Testis (tissue), 3 donors: ENCODE data around the gene SMTNL2. TPM values are rescaled to one million over a fixed set of nuclear protein-coding genes. Genes with fewer than 3 reads are reported as not detected.

Experiments
- DNase-seq: peaks from one replicate; pipeline ENCODE4 v3.0.0-alpha.2; 2019
- H3K27ac ChIP-seq, 2 donors: fragments of 200-600 bp; sonication (generic); one replicate each; pipeline ENCODE4 v1.5.1; 2019
- H3K27me3 ChIP-seq: fragments of 200-600 bp; sonication (generic); one replicate; pipeline ENCODE4 v1.5.1; 2019
- H3K36me3 ChIP-seq: fragments of 200-600 bp; sonication (generic); one replicate; pipeline ENCODE4 v1.5.1; 2017; ENCODE audit warnings: low read depth; ENCODE audit errors: missing control alignments
- H3K4me1 ChIP-seq: fragments of 200-600 bp; sonication (generic); one replicate; pipeline ENCODE4 v1.5.1; 2019
- H3K4me3 ChIP-seq, 2 donors: fragments of 200-600 bp; sonication (generic); one replicate each; pipeline ENCODE4 v1.5.1; 2017 to 2019
- H3K9me3 ChIP-seq: fragments of 200-600 bp; sonication (generic); one replicate; pipeline ENCODE4 v1.5.1; 2017
- CTCF ChIP-seq, 3 experiments: fragments of 450-650 bp in 2 of 3; fragments of 200-600 bp in 1 of 3; sonication (generic) in 1 of 3; IDR thresholded peaks; one replicate each; pipeline ENCODE4 v1.5.1; 2016 to 2019; ENCODE audit warnings: antibody characterized with exemption in 3 of 3, mild to moderate bottlenecking in 2 of 3, moderate library complexity in 1 of 3
- POLR2A ChIP-seq: fragments of 450-650 bp; IDR thresholded peaks from one replicate; pipeline ENCODE4 v1.6.1; 2017; ENCODE audit warnings: antibody characterized with exemption, mild to moderate bottlenecking, moderate library complexity
- WGBS, 2 donors: methylation state at CpG; one replicate each; pipeline ENCODE4 v1.1.5; 2018; 5-methylcytosine and 5-hydroxymethylcytosine counted together
- intact Hi-C: fragments of 100-400 bp; cut with DNase I; formaldehyde crosslinking; loops from one replicate; pipeline ENCODE4 v1.15.1; 2023; ENCODE audit warnings: low total_unique reads
- polyA plus RNA-seq: library from polyadenylated mRNA; stranded (reverse); fragments of 350-450 nt; fragmentation: Illumina TruSeq; extraction: RNeasy Lipid Tissue Mini Kit (QIAGEN cat#74804); gene quantifications from one replicate; pipeline ENCODE4 v1.2.3, GENCODE V29; 2014; ENCODE audit warnings: low read depth, low replicate concordance; ENCODE audit not compliant: insufficient read depth
- total RNA-seq, 2 donors: library from RNA; depleted of rRNA; stranded (reverse); fragments of >200 nt; gene quantifications; one replicate each; pipeline ENCODE4 v1.2.3, GENCODE V29; 2016

Gene SMTNL2
- total and polyA plus RNA-seq, 3 donors from 2014 or later = 2.6 to 6.9 (median 4.3) TPM

GRCh38 chr17:4585638-4585994 is 1.3 kb downstream of the SMTNL2 start:
- DNase-seq = no peak
- H3K27me3 ChIP-seq = no peaks in the 10 kb centered on the region
- no peak overlapping the region for H3K4me3 ChIP-seq
- intact Hi-C loops = no loop called here
- 84% methylated on average over 7 of the region's 7 CpGs; no CpG with 5 or more reads in 1 of the 2 donors for WGBS, 2 donors
- H3K4me1 ChIP-seq = peaks cover 6% of the 10 kb centered on the region
- no peaks in the 10 kb centered on the region for H3K9me3 ChIP-seq
- no peaks in the 10 kb centered on the region for H3K36me3 ChIP-seq
- no peak for TF ChIP-seq CTCF (IDR thresholded peaks at IDR 0.05)
- TF ChIP-seq POLR2A = no peak
- H3K27ac ChIP-seq = no peak overlapping the region

GRCh38 chr17:4586043-4586442 is 1.7 kb downstream of the SMTNL2 start:
- H3K4me1 ChIP-seq = peaks cover 6% of the 10 kb centered on the region
- no peaks in the 10 kb centered on the region for H3K27me3 ChIP-seq
- no peak overlapping the region for H3K4me3 ChIP-seq
- H3K27ac ChIP-seq = no peak overlapping the region
- no peaks in the 10 kb centered on the region for H3K36me3 ChIP-seq
- WGBS, 2 donors = 83 to 89% methylated on average over 9 of the region's 9 CpGs
- H3K9me3 ChIP-seq = no peaks in the 10 kb centered on the region
- intact Hi-C loops = no loop called here
- no peak for TF ChIP-seq POLR2A
- no peak for TF ChIP-seq CTCF (IDR thresholded peaks at IDR 0.05)
- no peak for DNase-seq

GRCh38 chr17:4587195-4587594 is 2.9 kb downstream of the SMTNL2 start:
- peaks cover 6% of the 10 kb centered on the region for H3K4me1 ChIP-seq
- H3K27me3 ChIP-seq = no peaks in the 10 kb centered on the region
- H3K4me3 ChIP-seq = no peak overlapping the region
- 83 to 97% methylated on average over 4 to 7 of the region's 7 CpGs for WGBS, 2 donors
- no peaks in the 10 kb centered on the region for H3K36me3 ChIP-seq
- intact Hi-C loops = no loop called here
- TF ChIP-seq CTCF (IDR thresholded peaks at IDR 0.05) = no peak
- no peak for TF ChIP-seq POLR2A
- H3K27ac ChIP-seq = no peak overlapping the region
- DNase-seq = no peak
- no peaks in the 10 kb centered on the region for H3K9me3 ChIP-seq

GRCh38 chr17:4587803-4588202 is 3.5 kb downstream of the SMTNL2 start:
- TF ChIP-seq CTCF (IDR thresholded peaks at IDR 0.05) (no peak), POLR2A (no peak)
- 51 to 64% methylated on average over 9 of the region's 9 CpGs for whole genome bisulfite sequencing, 2 donors
- Histone ChIP-seq H3K36me3 (no peaks in the 10 kb centered on the region), H3K27ac (no peak overlapping the region), H3K27me3 (no peaks in the 10 kb centered on the region), H3K9me3 (no peaks in the 10 kb centered on the region), H3K4me1 (peaks cover 6% of the 10 kb centered on the region), H3K4me3 (no peak overlapping the region)
- DNase-seq = no peak
- intact Hi-C loops = no loop called here

GRCh38 chr17:4588391-4588790 is 4.1 kb downstream of the SMTNL2 start:
- peaks cover 6% of the 10 kb centered on the region for H3K4me1 ChIP-seq
- H3K36me3 ChIP-seq = no peaks in the 10 kb centered on the region
- TF ChIP-seq CTCF (IDR thresholded peaks at IDR 0.05) (no peak), POLR2A (no peak)
- H3K27ac ChIP-seq = no peak overlapping the region
- intact Hi-C loops = no loop called here
- no peaks in the 10 kb centered on the region for H3K27me3 ChIP-seq
- H3K9me3 ChIP-seq = no peaks in the 10 kb centered on the region
- WGBS, 2 donors = 90% methylated on average over 11 of the region's 11 CpGs
- DNase-seq = no peak
- H3K4me3 ChIP-seq = no peak overlapping the region
